Kasumi-1 (cell line): ENCODE results near the gene BBX.

Source experiments
- DNase-seq, 2 experiments: peaks; one replicate each; lab custom pipeline; 2025; lab: John Stamatoyannopoulos, UW

The BBX gene

GRCh38 chr3:107600780-107601179 is 78.0 kb downstream of the BBX start:
- DNase-seq, result peak; percentile 20 to 23

GRCh38 chr3:107604057-107604822 is 81.5 kb downstream of the BBX start:
- DNase-seq, result no peak

GRCh38 chr3:107611775-107612469 is 89.2 kb downstream of the BBX start:
- DNase-seq, result no peak

- DNase-seq, result no peak
Observed at GRCh38 chr3:107612664-107613084, 89.9 kb downstream of the BBX start.

GRCh38 chr3:107619549-107619948 is 96.8 kb downstream of the BBX start:
- no peak for DNase-seq

GRCh38 chr3:107620534-107620933 is 97.8 kb downstream of the BBX start:
- DNase-seq, result no peak

- DNase-seq, result no peak
Observed at GRCh38 chr3:107621465-107621864, 98.7 kb downstream of the BBX start.

GRCh38 chr3:107627962-107628542 is 105.3 kb downstream of the BBX start:
- peak; percentile 14 to 21 for DNase-seq

GRCh38 chr3:107629566-107629965 is 106.8 kb downstream of the BBX start:
- no peak for DNase-seq

- no peak for DNase-seq
Observed at GRCh38 chr3:107630779-107631178, 108.0 kb downstream of the BBX start.

- DNase-seq, result no peak
Observed at GRCh38 chr3:107632576-107632975, 109.8 kb downstream of the BBX start.

- DNase-seq, result peak; percentile 55 to 71
Observed at GRCh38 chr3:107633327-107634098, 110.8 kb downstream of the BBX start.

- no peak for DNase-seq
Observed at GRCh38 chr3:107634099-107634489, 111.3 kb downstream of the BBX start.

- no peak for DNase-seq
Observed at GRCh38 chr3:107637416-107638183, 114.8 kb downstream of the BBX start.

- DNase-seq, result no peak
Observed at GRCh38 chr3:107641572-107642307, 119.0 kb downstream of the BBX start.

GRCh38 chr3:107643038-107643883 is 120.5 kb downstream of the BBX start:
- DNase-seq, result peak; percentile 28 to 34

- DNase-seq, result no peak
Observed at GRCh38 chr3:107644631-107645030, 121.9 kb downstream of the BBX start.

- peak; percentile 14 to 24 for DNase-seq
Observed at GRCh38 chr3:107650788-107651187, 128.0 kb downstream of the BBX start.

GRCh38 chr3:107651782-107652181 is 129.0 kb downstream of the BBX start:
- DNase-seq, result no peak

- no peak for DNase-seq
Observed at GRCh38 chr3:107654218-107654617, 131.5 kb downstream of the BBX start.
